ENCODE results near the gene G6PC1. TPM values are rescaled to one million over a fixed set of nuclear protein-coding genes. Genes with fewer than 3 reads are reported as not detected.

G6PC1 gene
- total and polyA plus RNA-seq, 2 of the 13 experiments (the other 11 are each of a cell fraction or from before 2014, with no cell fraction given), result 1.7 to 37.9 TPM

DNA sequence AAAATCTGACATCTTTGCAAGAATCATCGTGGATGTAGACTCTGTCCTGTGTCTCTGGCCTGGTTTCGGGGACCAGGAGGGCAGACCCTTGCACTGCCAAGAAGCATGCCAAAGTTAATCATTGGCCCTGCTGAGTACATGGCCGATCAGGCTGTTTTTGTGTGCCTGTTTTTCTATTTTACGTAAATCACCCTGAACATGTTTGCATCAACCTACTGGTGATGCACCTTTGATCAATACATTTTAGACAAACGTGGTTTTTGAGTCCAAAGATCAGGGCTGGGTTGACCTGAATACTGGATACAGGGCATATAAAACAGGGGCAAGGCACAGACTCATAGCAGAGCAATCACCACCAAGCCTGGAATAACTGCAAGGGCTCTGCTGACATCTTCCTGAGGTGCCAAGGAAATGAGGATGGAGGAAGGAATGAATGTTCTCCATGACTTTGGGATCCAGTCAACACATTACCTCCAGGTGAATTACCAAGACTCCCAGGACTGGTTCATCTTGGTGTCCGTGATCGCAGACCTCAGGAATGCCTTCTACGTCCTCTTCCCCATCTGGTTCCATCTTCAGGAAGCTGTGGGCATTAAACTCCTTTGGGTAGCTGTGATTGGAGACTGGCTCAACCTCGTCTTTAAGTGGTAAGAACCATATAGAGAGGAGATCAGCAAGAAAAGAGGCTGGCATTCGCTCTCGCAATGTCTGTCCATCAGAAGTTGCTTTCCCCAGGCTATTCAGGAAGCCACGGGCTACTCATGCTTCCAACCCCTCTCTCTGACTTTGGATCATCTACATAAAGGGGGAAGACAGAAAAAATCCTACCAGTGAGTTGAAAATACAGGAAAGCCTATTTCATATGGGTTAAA, at the start of gene G6PC1 (continued):
- TF ChIP-seq, protein P1, sequence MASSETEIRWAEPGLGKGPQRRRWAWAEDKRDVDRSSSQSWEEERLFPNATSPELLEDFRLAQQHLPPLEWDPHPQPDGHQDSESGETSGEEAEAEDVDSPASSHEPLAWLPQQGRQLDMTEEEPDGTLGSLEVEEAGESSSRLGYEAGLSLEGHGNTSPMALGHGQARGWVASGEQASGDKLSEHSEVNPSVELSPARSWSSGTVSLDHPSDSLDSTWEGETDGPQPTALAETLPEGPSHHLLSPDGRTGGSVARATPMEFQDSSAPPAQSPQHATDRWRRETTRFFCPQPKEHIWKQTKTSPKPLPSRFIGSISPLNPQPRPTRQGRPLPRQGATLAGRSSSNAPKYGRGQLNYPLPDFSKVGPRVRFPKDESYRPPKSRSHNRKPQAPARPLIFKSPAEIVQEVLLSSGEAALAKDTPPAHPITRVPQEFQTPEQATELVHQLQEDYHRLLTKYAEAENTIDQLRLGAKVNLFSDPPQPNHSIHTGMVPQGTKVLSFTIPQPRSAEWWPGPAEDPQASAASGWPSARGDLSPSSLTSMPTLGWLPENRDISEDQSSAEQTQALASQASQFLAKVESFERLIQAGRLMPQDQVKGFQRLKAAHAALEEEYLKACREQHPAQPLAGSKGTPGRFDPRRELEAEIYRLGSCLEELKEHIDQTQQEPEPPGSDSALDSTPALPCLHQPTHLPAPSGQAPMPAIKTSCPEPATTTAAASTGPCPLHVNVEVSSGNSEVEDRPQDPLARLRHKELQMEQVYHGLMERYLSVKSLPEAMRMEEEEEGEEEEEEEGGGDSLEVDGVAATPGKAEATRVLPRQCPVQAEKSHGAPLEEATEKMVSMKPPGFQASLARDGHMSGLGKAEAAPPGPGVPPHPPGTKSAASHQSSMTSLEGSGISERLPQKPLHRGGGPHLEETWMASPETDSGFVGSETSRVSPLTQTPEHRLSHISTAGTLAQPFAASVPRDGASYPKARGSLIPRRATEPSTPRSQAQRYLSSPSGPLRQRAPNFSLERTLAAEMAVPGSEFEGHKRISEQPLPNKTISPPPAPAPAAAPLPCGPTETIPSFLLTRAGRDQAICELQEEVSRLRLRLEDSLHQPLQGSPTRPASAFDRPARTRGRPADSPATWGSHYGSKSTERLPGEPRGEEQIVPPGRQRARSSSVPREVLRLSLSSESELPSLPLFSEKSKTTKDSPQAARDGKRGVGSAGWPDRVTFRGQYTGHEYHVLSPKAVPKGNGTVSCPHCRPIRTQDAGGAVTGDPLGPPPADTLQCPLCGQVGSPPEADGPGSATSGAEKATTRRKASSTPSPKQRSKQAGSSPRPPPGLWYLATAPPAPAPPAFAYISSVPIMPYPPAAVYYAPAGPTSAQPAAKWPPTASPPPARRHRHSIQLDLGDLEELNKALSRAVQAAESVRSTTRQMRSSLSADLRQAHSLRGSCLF (CRISPR knock-in tag; IDR thresholded peaks at IDR 0.05; ENCODE audit: borderline replicate concordance), result no peak
- TF ChIP-seq, protein P2, sequence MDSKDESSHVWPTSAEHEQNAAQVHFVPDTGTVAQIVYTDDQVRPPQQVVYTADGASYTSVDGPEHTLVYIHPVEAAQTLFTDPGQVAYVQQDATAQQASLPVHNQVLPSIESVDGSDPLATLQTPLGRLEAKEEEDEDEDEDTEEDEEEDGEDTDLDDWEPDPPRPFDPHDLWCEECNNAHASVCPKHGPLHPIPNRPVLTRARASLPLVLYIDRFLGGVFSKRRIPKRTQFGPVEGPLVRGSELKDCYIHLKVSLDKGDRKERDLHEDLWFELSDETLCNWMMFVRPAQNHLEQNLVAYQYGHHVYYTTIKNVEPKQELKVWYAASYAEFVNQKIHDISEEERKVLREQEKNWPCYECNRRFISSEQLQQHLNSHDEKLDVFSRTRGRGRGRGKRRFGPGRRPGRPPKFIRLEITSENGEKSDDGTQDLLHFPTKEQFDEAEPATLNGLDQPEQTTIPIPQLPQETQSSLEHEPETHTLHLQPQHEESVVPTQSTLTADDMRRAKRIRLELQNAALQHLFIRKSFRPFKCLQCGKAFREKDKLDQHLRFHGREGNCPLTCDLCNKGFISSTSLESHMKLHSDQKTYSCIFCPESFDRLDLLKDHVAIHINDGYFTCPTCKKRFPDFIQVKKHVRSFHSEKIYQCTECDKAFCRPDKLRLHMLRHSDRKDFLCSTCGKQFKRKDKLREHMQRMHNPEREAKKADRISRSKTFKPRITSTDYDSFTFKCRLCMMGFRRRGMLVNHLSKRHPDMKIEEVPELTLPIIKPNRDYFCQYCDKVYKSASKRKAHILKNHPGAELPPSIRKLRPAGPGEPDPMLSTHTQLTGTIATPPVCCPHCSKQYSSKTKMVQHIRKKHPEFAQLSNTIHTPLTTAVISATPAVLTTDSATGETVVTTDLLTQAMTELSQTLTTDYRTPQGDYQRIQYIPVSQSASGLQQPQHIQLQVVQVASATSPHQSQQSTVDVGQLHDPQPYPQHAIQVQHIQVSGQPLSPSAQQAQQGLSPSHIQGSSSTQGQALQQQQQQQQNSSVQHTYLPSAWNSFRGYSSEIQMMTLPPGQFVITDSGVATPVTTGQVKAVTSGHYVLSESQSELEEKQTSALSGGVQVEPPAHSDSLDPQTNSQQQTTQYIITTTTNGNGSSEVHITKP (CRISPR knock-in tag; IDR thresholded peaks at IDR 0.05; ENCODE audit: low read depth), result no peak
- no peak; a peak in 2 of 4 replicates for TF ChIP-seq KLF16 (CRISPR knock-in tag; IDR thresholded peaks at IDR 0.05)
- TF ChIP-seq, protein P3, sequence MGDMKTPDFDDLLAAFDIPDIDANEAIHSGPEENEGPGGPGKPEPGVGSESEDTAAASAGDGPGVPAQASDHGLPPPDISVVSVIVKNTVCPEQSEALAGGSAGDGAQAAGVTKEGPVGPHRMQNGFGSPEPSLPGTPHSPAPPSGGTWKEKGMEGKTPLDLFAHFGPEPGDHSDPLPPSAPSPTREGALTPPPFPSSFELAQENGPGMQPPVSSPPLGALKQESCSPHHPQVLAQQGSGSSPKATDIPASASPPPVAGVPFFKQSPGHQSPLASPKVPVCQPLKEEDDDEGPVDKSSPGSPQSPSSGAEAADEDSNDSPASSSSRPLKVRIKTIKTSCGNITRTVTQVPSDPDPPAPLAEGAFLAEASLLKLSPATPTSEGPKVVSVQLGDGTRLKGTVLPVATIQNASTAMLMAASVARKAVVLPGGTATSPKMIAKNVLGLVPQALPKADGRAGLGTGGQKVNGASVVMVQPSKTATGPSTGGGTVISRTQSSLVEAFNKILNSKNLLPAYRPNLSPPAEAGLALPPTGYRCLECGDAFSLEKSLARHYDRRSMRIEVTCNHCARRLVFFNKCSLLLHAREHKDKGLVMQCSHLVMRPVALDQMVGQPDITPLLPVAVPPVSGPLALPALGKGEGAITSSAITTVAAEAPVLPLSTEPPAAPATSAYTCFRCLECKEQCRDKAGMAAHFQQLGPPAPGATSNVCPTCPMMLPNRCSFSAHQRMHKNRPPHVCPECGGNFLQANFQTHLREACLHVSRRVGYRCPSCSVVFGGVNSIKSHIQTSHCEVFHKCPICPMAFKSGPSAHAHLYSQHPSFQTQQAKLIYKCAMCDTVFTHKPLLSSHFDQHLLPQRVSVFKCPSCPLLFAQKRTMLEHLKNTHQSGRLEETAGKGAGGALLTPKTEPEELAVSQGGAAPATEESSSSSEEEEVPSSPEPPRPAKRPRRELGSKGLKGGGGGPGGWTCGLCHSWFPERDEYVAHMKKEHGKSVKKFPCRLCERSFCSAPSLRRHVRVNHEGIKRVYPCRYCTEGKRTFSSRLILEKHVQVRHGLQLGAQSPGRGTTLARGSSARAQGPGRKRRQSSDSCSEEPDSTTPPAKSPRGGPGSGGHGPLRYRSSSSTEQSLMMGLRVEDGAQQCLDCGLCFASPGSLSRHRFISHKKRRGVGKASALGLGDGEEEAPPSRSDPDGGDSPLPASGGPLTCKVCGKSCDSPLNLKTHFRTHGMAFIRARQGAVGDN (CRISPR knock-in tag; IDR thresholded peaks at IDR 0.05), result no peak
- TF ChIP-seq, protein P4, sequence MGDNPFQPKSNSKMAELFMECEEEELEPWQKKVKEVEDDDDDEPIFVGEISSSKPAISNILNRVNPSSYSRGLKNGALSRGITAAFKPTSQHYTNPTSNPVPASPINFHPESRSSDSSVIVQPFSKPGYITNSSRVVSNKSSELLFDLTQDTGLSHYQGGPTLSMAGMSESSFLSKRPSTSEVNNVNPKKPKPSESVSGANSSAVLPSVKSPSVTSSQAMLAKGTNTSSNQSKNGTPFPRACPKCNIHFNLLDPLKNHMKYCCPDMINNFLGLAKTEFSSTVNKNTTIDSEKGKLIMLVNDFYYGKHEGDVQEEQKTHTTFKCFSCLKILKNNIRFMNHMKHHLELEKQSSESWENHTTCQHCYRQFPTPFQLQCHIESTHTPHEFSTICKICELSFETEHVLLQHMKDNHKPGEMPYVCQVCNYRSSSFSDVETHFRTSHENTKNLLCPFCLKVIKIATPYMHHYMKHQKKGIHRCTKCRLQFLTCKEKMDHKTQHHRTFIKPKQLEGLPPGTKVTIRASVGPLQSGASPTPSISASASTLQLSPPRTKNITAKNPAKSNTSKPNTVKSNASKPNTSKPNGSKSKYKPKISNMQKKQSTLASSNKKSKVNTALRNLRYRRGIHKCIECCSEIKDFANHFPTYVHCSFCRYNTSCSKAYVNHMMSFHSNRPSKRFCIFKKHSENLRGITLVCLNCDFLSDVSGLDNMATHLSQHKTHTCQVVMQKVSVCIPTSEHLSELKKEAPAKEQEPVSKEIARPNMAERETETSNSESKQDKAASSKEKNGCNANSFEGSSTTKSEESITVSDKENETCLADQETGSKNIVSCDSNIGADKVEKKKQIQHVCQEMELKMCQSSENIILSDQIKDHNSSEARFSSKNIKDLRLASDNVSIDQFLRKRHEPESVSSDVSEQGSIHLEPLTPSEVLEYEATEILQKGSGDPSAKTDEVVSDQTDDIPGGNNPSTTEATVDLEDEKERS (CRISPR knock-in tag; IDR thresholded peaks at IDR 0.05), result 0 out of 2 replicates have a peak, but pooled peaks have one; percentile 10
- TF ChIP-seq ZNF350 (CRISPR knock-in tag; IDR thresholded peaks at IDR 0.05; ENCODE audit: borderline replicate concordance, low read depth), result peak; percentile 76; the same call in 1 of the 2 replicates
- TF ChIP-seq, protein P5, sequence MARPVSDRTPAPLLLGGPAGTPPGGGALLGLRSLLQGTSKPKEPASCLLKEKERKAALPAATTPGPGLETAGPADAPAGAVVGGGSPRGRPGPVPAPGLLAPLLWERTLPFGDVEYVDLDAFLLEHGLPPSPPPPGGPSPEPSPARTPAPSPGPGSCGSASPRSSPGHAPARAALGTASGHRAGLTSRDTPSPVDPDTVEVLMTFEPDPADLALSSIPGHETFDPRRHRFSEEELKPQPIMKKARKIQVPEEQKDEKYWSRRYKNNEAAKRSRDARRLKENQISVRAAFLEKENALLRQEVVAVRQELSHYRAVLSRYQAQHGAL (CRISPR knock-in tag; IDR thresholded peaks at IDR 0.05; ENCODE audit: not compliant biosample characterization), result no peak
- no peak for TF ChIP-seq RBM22 (optimal IDR thresholded peaks at IDR 0.05; ENCODE audit: low read length)

Data from HepG2 (cell line).